OCI-LY7 (cell line): ENCODE measurements around the gene LSM4.
"Not testable (repeated sequence)": the region's sequence is repeated elsewhere in the genome, so short reads cannot be mapped to it uniquely, and the experiment has no call there.

ENCODE experiments used
- CTCF ChIP-seq: fragments of 200-600 bp; sonication (generic); conservative IDR thresholded peaks from 2 replicates; pipeline ENCODE4 v1.5.1; 2014; ENCODE audit warnings: mild to moderate bottlenecking, antibody characterized with exemption, low read length, moderate library complexity, mixed read lengths
- EZH2phosphoT487 ChIP-seq: fragments of 200-600 bp; sonication (generic); IDR thresholded peaks from 2 replicates; pipeline ENCODE4 v1.6.1; 2018; ENCODE audit warnings: low read depth, borderline replicate concordance, mild to moderate bottlenecking, mixed run types, antibody characterized with exemption, low read length, moderate library complexity, mixed read lengths

GRCh38 chr19:18364277-18364825, 41.5 kb upstream of the LSM4 start:
- not testable (repeated sequence) for TF ChIP-seq CTCF, EZH2phosphoT487
